Glutamatergic neuron (in vitro differentiated cells): ENCODE data around the gene OR2T6. TPM values are rescaled to one million over a fixed set of nuclear protein-coding genes. Genes with fewer than 3 reads are reported as not detected.

Experiments
- DNase-seq: peaks from one replicate; pipeline ENCODE4 v3.0.0; 2022
- H3K27ac Mint-ChIP-seq: one replicate; pipeline ENCODE4 v1.8.0; 2020; ENCODE audit warnings: mild to moderate bottlenecking, mixed read lengths, inconsistent platforms; ENCODE audit not compliant: unreplicated experiment
- H3K27me3 Mint-ChIP-seq: one replicate; pipeline ENCODE4 v1.8.0; 2020; ENCODE audit warnings: mild to moderate bottlenecking, moderate library complexity, mixed read lengths, inconsistent platforms; ENCODE audit not compliant: unreplicated experiment
- H3K36me3 Mint-ChIP-seq: one replicate; pipeline ENCODE4 v1.8.0; 2020; ENCODE audit warnings: mild to moderate bottlenecking, mixed read lengths, inconsistent platforms; ENCODE audit not compliant: unreplicated experiment
- H3K4me1 Mint-ChIP-seq: one replicate; pipeline ENCODE4 v1.8.0; 2020; ENCODE audit warnings: mild to moderate bottlenecking, low read depth, mixed read lengths, inconsistent platforms; ENCODE audit not compliant: unreplicated experiment
- H3K4me3 Mint-ChIP-seq: one replicate; pipeline ENCODE4 v1.8.0; 2020; ENCODE audit warnings: mild to moderate bottlenecking, mixed read lengths, inconsistent platforms; ENCODE audit not compliant: unreplicated experiment
- H3K9me3 Mint-ChIP-seq: one replicate; pipeline ENCODE4 v1.8.0; 2020; ENCODE audit warnings: mild to moderate bottlenecking, moderate library complexity, mixed read lengths, inconsistent platforms; ENCODE audit not compliant: unreplicated experiment
- CTCF ChIP-seq: fragments of 200-600 bp; sonication (generic); IDR thresholded peaks from one replicate; pipeline ENCODE4 v1.5.0; 2021; ENCODE audit not compliant: partially characterized antibody, unreplicated experiment
- total RNA-seq: library from RNA; stranded (reverse); fragmentation: NEBNext Ultra II Directional; extraction: Animal tissue kit (Norgen Biotek cat#: 25700); gene quantifications from one replicate; pipeline ENCODE4 v1.2.1, GENCODE V29; 2021; ENCODE audit not compliant: unreplicated experiment

The OR2T6 gene
- total RNA-seq, 1 donor from 2014 or later = not detected

- DNase-seq = no peak
- Mint-ChIP-seq H3K27ac (no peak overlapping the region), H3K27me3 (no peaks in the 10 kb centered on the region), H3K4me1 (no peaks in the 10 kb centered on the region), H3K36me3 (peaks cover 8% of the 10 kb centered on the region), H3K4me3 (no peak overlapping the region), H3K9me3 (peaks cover 7% of the 10 kb centered on the region)
- TF ChIP-seq CTCF = no peak
These were observed 12.9 kb downstream of the OR2T6 start for GRCh38 chr1:248388426-248388825.

GRCh38 chr1:248393050-248393449, 17.5 kb downstream of the OR2T6 start:
- no peaks in the 10 kb centered on the region for H3K27me3 Mint-ChIP-seq
- no peaks in the 10 kb centered on the region for H3K4me1 Mint-ChIP-seq
- H3K4me3 Mint-ChIP-seq = no peak overlapping the region
- no peak overlapping the region for H3K27ac Mint-ChIP-seq
- TF ChIP-seq CTCF = no peak
- H3K9me3 Mint-ChIP-seq = peaks cover 20% of the 10 kb centered on the region
- peaks cover 12% of the 10 kb centered on the region for H3K36me3 Mint-ChIP-seq
- no peak for DNase-seq

GRCh38 chr1:248402748-248403147, 27.2 kb downstream of the OR2T6 start, which contains the start of gene OR2T1:
OR2T1 (plus strand) TSS chr1:248403048; CDS start chr1:248406148, 3,100 bp downstream.
- Mint-ChIP-seq H3K4me1 (no peaks in the 10 kb centered on the region), H3K27ac (no peak within 1 kb of the TSS), H3K9me3 (peaks cover 15% of the 10 kb centered on the region), H3K4me3 (no peak within 1 kb of the TSS), H3K36me3 (peaks cover 11% of the 10 kb centered on the region), H3K27me3 (peaks cover 2% of the 10 kb centered on the region)
- no peak for TF ChIP-seq CTCF
- no peak for DNase-seq

GRCh38 chr1:248404024-248404423, 28.5 kb downstream of the OR2T6 start:
- no peak overlapping the region for H3K4me3 Mint-ChIP-seq
- TF ChIP-seq CTCF = no peak
- no peak for DNase-seq
- peaks cover 2% of the 10 kb centered on the region for H3K27me3 Mint-ChIP-seq
- no peak overlapping the region for H3K27ac Mint-ChIP-seq
- H3K4me1 Mint-ChIP-seq = no peaks in the 10 kb centered on the region
- H3K9me3 Mint-ChIP-seq = peaks cover 14% of the 10 kb centered on the region
- peaks cover 11% of the 10 kb centered on the region for H3K36me3 Mint-ChIP-seq

- no peak for TF ChIP-seq CTCF
- no peak for DNase-seq
- H3K4me3 Mint-ChIP-seq = no peak overlapping the region
- peaks cover 6% of the 10 kb centered on the region for H3K27me3 Mint-ChIP-seq
- no peaks in the 10 kb centered on the region for H3K4me1 Mint-ChIP-seq
- peaks cover 23% of the 10 kb centered on the region for H3K9me3 Mint-ChIP-seq
- no peak overlapping the region for H3K27ac Mint-ChIP-seq
- peaks cover 11% of the 10 kb centered on the region for H3K36me3 Mint-ChIP-seq
These were observed 31.5 kb downstream of the OR2T6 start for GRCh38 chr1:248406721-248407692.
